ENCODE results near the gene MGAT4A.

DNA sequence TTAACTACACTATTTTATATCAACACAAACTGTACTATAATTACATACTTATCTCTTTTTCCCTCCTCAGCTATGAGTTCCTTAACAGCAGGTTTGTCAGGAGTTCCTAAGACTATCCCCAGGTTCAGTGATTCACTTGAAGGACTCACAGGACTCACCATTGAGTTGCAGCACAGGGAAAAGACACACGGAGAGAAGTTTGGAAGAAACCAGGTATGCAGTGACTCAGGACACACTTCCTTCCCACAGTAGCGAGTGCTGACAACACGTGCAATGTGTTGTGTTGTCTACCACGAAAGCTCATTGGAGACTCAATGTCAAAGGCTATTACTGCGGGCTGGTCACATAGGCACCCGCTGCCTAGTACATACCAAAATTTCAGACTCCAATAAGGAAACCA lies 32.0 kb downstream of the MGAT4A start:
- no peak for TF ChIP-seq POLR2AphosphoS5 (IDR thresholded peaks at IDR 0.05; ENCODE audit: low read depth, low read length)
- TF ChIP-seq POLR2A (IDR thresholded peaks at IDR 0.05; ENCODE audit: low read depth, low read length) = no peak

Data from GM12891 (cell line).